ENCODE results near the gene RARS2.
"Not testable (repeated sequence)": the region's sequence is repeated elsewhere in the genome, so short reads cannot be mapped to it uniquely, and the experiment has no call there.

The RARS2 gene

DNA sequence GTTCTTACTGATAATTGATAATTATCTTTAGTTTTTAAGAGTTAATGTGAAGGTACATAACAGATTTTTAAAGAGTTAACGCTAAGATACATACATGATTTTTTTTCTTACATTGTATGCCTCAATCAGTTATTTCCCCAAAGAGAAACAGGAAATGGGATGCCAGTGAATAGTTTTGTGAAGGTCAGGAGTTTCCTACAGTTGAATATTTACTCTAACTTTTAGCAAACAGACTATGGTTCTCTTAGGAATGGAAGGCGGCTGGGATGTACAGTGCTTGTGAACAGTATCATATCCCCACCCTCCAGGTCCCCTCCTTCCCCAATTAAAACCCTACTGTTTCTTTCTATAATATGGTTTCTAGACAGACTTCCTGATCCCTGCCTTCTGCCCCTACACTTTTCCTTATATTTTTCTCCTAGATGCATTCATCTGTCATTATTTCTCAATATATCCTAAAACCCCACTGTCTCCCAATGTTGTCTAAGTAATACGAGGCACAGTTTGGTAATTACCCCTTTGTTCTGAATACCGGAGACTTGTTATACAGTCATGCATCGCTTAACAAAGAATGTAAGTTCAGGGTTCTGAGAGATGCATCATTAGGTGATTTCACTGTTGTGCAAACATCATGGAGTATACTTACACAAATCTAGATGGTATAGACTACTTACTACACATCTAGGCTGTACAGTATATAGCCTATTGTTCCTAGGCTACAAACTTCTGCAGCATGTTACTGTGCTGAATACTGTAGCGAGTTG lies 87.8 kb downstream of the RARS2 start:
- DNase-seq (ENCODE audit: low spot score) = no peak

DNA sequence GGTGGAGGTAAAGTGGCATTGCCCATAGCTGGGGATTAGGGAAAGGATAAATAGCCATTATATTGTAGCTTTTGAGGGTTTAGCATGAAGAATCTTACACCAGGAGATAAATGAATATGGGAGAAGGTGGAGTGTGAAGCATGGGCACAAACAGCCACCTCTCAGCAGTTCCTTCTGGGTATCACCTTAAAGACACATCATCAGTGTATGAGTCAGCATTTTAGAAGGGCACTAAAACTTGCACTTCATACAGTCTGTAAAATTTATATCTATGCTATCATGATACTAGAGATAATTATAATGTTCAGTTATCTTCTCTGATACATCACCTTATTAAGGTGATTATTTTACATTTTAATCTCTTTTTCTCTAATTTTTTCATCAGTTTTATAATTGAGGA lies 91.7 kb downstream of the RARS2 start:
- no peak for DNase-seq (ENCODE audit: low spot score)

DNA sequence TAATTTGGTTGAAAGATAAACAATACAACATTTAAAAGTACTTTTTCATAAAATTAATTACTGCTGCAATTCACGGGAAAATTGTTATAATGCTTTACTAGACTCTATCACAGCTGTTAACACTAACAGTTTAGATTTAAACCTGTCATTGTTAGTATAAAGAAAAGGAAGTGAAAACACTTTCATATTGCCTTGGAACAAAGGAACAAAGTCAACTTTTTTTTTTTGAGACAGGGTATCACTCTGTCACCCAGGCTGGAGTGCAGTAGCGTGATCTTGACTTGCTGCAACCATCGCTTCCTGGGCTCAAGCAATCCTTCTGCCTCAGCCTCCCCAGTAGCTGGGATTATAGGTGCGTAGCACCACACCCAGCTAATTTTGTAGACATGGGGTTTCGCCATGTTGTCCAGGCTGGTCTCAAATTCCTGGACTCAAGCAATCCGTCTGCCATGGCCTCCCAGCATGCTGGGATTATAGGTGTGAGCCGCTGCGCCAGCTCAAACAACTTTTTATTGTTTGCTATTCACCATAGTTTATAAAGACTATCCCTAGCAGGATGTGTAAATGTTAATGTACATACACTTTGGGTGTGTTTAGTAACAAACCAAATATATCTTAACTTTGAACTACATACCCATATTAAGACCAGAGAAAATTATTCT lies 94.9 kb downstream of the RARS2 start:
- no peak for DNase-seq (ENCODE audit: low spot score)

DNA sequence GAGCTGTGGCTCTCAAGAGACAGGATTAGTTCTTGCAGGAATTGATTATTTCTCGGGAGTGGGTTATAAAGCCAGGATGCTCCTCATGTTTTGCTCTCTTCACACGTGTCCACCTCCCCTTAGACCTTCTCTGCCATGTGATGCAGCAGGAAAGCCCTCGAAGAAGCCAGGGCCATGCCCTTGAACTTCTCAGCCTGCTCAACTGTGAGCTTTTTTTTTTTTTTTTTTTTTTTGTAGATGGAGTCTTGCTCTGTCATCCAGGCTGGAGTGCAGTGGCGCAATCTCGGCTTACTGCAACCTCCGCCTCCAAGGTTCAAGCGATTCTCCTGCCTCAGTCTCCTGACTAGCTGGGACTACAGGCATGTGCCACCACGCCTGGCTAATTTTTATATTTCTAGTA lies 100.5 kb downstream of the RARS2 start:
- not testable (repeated sequence) for DNase-seq (ENCODE audit: low spot score)

DNA sequence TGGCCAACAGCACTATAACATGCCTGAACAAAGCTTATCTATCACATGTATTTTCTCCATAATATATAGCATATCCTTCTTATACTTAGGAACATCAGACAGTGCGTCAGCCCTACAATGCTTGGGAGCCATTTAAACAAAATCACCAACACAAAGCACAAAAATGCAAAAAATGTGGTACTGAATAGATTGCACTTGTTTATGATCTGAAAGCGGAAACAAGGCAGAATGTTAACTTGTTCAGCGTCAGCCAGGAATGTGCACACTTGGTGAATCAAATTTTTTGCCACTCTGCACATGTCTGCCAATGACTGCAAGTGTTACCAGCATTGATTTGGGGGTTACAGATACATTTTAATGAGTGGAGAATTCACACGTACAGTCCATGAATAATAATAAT lies 102.2 kb downstream of the RARS2 start:
- no peak for DNase-seq (ENCODE audit: low spot score)

DNA sequence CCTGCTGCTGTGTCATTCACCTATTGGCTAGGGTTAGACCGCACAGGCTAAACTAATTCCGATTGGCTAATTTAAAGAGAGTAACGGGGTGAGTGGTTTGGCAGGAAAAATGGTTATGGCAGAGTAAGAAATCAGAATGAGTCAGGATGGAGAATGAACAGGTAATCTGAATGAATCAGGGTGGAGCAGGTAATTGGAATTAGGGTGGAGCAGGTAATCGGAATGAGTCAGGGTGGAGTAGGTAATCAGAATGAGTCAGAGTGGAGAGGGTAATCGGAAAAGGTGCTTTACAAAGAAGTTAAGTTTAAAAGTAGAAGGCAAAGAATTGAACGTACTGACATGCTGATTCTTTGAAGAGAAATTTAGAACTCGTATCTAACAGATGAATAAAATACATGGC lies 105.3 kb downstream of the RARS2 start:
- no peak for DNase-seq (ENCODE audit: low spot score)

DNA sequence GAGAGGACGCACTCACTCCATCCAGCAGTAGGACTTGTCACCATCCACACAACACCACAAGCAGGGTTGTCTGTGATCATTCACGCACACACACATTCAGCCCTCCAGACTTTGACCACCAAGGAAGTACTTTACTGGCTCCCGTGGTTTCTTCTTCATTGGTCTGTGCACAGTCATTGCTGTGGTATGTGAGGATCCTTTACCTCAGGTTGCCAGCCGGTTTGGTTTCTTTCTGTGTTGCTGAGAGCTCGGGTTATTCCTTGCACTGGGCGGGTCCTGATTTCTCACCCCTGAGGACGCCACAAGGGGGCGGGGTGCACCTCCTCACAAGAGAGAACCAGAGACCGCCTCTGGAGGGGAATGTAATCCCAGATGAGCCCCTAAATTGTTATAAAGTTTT lies 105.9 kb downstream of the RARS2 start:
- no peak for DNase-seq (ENCODE audit: low spot score)

DNA sequence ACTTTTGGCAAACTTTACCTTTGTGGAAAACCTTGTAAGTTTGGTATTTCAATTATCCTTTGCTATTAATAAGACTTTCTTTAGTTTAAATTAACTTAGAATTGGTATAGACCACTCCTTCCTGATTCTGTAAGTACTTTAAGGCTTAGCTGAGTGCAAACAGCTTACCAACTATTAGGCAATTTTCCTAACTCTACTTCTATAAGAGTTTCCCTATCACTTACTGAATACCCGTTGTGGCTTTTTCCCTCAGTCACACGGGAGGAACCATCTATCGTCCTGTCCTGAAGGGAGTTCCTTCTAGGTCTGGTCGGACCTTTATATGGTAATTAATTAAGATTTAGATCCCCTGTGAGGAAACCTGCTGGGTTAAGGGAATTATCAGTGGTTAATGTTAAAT lies 107.4 kb downstream of the RARS2 start:
- DNase-seq (ENCODE audit: low spot score) = no peak

DNA sequence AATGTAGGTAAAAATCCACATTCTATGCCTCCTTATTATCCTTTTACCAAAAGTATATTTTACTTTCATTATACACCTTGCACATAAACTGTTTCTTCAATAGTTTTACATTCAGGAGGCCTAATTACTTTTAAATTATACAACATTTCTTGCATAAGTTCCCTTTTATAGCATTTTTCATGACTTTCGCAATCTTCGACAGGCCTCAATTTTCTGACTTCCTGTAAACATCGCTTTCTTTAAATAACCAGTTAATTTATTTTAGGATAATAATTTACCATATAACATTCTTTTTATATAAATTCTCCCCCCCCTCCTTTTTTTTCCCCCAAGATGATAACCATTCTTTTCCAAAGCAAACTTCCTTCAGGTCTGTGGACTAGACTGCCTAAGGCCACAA lies 107.9 kb downstream of the RARS2 start:
- no peak for DNase-seq (ENCODE audit: low spot score)

DNA sequence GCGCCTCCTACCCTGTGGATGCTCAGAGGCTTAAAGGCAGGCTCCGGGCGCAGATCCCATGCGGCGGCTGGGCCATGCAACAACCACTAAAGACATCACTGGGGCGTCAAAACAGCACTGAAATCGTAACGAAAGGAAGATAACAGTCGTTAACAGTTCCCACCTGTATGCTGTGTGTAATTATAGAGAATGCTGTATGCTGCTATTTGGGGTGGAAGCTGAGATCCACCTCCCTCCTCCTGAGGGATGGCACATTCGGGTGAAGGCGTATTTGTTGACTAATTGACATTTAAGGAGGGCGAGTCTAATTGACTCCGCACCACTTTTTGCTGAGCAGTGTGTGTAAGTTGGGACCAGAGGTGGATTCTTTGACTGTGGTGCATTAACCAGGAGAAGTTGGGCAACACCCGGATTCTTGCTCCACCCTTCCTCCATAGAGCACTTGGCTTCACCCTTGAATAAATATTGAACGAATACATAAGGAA lies 116.3 kb downstream of the RARS2 start:
- no peak for DNase-seq (ENCODE audit: low spot score)

DNA sequence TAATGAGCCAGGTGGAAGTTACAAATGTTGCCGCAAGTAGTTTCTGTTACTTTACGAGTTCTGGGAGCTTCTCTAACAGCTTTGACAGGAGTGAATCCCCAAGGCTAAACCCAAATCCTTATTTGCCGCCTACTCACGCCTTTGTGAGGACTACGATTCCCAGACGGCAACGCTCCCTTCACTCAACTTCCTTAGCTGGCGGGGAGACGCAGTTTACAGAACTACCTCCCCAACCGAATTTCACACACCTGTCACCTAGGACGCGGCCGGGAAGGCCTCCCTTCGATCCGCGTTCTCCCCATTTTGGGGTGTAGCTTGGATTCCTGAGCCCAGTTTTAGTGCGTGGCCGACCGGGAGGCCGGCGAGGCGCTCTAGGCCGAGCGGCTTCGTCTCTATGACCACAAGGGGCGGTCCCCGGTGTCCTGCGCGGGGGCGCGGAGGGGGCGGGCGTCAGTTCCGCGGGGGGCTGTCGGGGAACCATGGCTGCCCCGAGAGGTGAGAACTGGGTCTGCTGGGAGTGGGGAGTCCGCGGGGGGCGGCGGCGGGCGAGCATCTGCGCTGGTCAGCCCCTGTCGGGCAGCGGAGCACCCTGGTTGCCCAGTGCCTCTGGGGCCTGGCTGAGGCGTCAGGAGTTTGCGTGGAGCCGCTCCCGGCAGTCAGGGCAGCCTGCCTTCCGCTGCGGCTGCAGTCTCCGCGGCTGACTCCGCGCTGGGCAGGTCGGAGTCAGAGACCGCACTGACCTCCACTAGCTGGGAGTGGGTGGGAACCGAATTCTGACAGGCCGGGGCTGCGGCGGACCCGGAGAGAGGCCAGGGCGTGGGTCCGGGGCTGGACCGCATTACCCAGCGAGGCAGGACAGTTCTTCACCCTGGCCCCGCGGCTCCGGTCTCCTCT lies 117.0 kb downstream of the RARS2 start, which contains the start of gene SLC35A1:
SLC35A1 (plus strand) TSS at position 450 of the 894 bp plus-strand sequence; CDS start at position 480, 30 bp downstream.
- peak; percentile 92 for DNase-seq (ENCODE audit: low spot score)

DNA sequence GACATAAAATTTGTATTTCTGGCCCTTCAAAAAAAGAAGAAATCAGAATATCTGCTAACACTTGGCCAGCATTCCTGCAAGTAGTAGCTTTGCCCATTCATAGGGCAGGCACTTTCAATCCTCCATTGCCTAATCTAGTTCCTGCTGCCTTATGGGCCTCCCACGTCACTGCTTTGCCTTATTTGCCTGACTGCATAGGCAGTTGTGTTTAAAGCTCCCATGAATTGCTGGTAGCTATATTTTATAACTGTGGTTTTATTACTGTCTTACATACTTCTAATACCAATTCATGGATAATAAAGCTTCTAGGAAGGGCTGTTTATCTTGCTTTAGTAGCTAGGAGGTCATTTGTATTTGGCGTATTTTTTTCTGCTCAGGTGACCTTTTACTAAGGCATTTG lies 124.7 kb downstream of the RARS2 start:
- DNase-seq (ENCODE audit: low spot score) = no peak
